AML-193 (cell line): Measurements from ENCODE around the gene MYPN.
"Not testable (repeated sequence)": the region's sequence is repeated elsewhere in the genome, so short reads cannot be mapped to it uniquely, and the experiment has no call there.

Source experiments
- DNase-seq, 2 experiments: peaks; one replicate each; lab custom pipeline; 2025; lab: John Stamatoyannopoulos, UW

MYPN gene, protein sequence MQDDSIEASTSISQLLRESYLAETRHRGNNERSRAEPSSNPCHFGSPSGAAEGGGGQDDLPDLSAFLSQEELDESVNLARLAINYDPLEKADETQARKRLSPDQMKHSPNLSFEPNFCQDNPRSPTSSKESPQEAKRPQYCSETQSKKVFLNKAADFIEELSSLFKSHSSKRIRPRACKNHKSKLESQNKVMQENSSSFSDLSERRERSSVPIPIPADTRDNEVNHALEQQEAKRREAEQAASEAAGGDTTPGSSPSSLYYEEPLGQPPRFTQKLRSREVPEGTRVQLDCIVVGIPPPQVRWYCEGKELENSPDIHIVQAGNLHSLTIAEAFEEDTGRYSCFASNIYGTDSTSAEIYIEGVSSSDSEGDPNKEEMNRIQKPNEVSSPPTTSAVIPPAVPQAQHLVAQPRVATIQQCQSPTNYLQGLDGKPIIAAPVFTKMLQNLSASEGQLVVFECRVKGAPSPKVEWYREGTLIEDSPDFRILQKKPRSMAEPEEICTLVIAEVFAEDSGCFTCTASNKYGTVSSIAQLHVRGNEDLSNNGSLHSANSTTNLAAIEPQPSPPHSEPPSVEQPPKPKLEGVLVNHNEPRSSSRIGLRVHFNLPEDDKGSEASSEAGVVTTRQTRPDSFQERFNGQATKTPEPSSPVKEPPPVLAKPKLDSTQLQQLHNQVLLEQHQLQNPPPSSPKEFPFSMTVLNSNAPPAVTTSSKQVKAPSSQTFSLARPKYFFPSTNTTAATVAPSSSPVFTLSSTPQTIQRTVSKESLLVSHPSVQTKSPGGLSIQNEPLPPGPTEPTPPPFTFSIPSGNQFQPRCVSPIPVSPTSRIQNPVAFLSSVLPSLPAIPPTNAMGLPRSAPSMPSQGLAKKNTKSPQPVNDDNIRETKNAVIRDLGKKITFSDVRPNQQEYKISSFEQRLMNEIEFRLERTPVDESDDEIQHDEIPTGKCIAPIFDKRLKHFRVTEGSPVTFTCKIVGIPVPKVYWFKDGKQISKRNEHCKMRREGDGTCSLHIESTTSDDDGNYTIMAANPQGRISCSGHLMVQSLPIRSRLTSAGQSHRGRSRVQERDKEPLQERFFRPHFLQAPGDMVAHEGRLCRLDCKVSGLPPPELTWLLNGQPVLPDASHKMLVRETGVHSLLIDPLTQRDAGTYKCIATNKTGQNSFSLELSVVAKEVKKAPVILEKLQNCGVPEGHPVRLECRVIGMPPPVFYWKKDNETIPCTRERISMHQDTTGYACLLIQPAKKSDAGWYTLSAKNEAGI (N-terminal part only)

DNA sequence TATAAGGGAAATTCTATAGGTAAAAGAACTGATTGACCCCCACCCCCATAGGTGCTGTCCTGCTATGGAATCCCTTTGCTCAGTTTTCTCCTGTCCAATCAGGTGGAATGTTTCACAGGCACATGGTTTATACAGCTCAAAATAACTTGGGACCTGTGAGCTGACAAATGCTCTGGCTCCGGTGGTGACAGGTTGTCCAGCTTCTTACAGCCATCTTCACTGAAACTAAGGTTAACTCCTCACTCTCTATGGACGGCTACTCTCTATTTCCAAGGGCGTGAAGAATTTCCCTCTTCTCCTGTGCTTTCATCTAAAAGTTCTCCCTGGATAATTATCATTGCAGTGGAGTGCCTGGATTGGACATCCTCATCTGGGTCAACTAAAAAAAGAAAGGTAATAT is at the start of gene MYPN:
Gene MYPN (plus strand): TSS at position 158 of the 400 bp plus-strand sequence. CDS start 11,951 bp downstream, outside the sequence.
- no peak for DNase-seq

DNA sequence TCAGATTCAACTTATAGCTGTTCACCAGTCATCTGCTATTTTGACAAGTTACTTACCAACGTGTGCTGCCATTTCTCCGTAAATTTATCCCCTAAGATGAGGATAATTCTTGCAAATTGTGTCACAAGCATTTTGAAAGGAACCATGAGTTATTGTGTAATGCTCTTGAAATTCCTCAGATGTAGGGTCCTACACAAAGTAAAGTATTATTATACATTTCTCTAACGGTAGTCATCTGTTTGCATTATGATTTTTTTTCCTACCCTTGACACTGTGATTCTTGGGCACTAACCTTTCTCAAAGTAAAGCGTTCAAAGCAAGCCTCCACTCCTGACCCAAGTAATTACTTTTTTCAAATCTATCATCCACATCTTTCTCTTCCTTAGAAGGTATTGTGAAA is 42.3 kb upstream of the MYPN start:
- no peak for DNase-seq

DNA sequence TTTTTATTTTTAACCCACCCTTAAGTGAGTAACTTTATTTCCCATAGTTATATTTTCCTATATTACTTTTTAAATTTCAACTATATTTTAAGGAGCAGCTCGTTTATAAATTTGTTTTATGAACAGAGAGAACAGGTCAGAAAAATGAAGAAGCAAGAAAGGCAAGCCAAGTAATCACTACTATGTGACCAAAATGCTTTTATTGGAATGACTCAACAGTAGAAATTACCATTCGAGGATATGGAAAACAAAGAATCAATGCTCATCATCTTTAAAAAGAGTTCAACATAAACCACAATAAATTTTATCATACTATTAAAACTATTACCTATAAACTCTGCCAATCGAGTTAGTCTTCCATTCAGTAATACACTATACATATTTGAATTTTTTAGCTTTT is 41.8 kb upstream of the MYPN start:
- no peak for DNase-seq

DNA sequence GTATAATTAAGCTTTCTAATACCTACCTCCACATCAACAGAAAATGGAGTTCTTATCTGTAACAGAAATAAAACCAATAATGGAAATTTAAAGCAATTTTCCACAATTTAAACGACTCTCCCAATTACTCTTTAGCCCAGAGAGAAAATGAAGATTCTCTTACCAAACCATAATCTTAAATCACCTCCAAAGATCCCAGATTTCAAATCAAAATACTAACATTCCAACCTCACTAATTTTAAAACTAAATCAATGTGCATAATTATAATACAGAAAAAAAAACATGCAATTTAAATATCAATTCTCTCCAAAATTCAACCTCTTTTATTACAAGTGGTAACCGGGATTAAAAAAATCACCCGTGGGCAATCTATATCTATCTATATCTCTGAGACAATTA is 35.7 kb upstream of the MYPN start:
- no peak for DNase-seq

DNA sequence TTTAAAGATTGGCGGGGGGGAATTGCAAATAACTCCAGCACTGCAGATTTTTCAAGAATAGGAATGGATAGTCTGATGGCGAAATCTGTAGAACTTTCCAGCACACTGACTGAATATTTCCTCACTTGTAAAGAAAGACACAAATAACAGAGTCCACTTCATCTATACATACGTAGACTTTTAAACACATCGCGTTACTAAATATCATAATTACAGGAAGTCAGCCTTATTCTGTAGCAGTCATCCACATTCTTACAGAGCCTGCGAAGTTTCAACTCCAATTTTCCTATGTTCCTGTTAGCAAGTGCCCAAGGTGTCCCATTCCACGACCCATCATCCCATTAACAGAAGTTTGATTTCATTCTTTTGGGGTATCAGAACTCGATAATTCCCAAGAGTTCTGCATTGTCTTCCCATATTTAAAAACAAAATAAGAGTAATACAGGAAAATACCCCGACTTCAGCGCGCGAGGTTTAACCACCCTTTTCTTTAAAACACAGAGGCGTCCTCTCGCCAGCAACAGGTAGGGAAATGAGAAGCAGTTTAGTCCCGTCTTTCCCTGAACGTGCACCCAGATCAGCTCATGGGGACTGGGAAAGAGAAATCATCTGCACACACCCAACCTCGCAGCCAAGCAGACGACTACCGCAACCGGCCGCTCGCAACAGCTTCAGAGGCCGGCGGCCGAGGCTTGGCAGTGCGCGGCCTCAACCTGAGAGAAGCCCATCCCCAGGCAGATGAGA is 35.1 kb upstream of the MYPN start:
- peak; percentile 36 to 47 for DNase-seq

DNA sequence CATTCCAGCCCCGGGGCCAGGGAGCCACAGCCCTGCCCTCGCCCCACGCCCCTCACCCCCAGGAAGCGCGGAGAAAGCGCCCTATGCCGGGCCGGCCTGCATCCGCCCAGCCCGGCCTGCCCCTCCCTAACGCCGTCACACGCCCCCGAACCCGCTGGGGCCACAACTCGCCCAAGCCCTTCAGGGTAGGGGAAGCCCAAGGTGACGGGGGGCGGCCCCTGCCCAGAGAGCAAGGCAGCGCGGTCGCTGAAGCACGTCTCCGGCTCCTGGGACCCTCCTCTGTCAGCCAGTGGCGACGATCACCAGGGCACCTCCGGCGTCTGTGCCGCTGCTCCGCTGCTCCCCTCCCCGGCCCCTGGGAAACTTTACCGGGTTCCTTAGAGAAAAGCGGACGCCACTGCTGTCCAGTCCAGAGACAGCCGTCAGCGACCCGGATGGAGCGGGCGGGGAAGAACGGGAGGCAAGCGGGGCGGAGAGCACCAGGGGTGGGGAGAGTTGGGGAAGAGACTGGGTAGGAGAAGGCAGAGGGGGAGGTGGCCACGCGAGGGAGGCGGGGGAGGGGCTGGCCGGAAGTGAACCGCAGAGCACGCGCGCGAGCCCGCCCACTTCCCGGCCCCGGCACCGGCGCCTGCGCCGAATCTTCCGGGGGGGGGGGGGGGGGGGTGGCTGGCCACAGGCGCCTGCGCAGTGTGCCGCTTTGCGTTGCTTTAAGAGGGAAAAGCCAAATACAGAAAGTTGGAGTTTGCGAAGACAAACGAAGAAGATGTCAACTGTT is 34.3 kb upstream of the MYPN start, which contains the start of gene HERC4:
Gene HERC4 (minus strand): TSS at position 509 of the 775 bp plus-strand sequence. CDS start 2,175 bp downstream, outside the sequence.
- peak; percentile 75 to 79 for DNase-seq

DNA sequence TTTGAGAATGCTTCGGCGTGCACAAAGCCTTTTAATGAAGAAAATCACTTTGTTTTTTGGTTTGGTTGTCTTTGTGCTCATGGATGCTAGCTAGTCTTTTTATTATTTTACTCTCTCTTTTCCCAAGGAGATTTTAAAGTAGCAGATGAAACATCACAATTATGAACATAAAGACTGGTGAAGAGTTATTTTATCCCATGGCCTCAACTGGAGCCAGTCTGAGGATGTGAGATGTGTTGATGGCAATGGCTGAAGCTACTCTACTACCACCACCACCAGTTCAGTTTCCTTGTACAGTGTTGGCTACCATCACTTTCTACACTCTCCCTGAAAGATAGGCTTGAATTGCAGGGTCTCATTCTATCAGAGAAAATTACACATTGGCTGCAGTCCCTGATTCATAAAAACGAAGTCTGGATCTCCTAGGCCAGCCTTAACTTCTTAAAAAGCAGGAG is 33.7 kb upstream of the MYPN start:
- DNase-seq: no peak

DNA sequence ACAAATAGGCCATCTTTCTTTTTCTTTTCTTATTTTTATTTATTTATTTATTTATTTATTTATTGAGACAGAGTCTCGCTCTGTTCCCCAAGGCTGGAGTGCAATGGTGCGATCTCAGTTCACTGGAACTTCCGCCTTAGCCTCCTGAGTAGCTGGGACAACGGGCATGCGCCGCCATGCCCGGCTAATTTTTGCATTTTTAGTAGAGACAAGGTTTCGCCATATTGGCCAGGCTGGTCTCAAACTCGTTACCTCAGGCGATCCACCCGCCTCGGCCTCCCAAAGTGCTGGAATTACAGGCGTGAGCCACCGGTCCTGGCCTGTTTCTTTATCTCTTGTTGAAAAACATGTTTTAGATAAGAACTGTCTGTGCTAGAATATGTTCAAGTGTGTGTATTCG is 33.2 kb upstream of the MYPN start:
- DNase-seq: not testable (repeated sequence)

DNA sequence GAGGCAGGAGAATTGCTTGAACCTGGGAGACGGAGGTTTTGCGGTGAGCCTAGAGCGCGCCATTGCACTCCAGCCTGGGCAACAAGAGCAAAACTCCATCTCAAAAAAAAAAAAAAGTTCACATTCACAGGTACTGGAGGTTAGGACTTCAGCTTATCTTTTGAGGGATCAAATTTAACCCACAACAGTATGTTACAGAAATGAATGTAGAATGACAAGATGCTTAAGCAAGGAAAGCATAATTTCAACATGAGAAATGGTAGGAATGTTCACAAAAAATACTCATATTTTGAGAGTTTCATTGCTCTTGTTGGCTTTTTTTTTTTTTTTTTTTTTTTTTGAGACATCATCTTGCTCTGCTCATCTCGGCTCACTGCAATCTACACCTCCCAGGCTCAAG is 32.3 kb upstream of the MYPN start:
- DNase-seq: no peak

DNA sequence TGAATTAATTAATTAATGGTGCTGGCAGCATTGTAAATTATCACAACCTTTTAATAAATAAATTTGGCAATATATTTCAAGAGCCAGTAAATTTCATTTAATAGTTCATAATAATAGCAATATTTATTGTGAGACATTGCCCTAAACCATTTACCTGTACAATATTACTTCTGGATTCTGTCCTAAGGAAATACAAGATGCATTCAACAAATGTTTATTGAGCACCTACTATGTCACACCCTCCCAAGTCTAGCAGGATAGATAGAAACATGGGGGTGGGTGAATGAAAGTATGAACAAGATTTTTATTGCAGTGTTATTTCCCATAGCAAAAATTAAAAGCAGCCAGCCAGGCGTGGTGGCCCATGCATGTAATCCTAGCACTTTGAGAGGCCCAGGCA is 29.9 kb upstream of the MYPN start:
- no peak for DNase-seq

DNA sequence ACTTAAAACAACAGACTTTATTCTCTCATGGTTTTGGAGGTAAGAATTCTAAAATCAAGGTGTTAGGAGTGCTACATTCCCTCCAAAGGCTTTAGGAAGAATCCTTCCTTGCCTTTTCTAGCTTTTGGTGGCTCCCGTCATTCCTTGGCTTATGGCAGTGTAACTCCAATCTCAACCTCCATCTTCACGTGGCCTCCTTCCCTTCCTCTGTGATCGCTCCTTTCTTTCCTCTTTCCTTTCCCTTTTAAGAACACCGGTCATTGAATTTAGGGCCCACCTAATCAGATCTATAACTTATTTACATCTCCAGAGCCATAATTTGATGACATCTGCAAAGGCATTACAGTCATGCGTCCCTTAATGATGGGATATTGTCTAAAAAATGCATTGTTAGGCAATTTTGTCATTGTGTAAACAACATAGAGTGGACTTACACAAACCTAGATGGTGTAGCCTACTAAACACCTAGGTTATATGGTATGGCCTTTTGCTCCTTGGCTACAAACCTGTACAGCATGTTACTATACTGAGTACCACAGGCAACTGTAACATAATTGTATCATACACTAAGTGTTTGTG is 28.3 kb upstream of the MYPN start:
- no peak for DNase-seq

DNA sequence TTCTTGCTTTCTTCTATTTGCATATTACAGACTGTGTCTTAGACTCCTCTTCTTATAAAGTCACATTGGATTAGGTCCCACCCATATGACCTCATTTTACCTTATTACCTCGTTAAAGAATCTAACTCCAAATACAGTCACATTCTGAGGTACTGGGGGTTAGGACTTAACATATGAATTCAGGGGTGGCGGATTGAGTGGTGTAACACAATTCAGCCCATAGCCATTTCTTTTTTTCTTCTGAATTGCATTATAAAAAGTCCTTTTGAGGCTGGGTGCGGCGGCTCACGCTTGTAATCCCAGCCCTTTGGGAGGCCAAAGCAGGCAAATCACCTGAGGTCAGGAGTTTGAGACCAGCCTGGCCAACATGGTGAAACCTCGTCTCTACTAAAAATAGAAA is 27.4 kb upstream of the MYPN start:
- DNase-seq: no peak

DNA sequence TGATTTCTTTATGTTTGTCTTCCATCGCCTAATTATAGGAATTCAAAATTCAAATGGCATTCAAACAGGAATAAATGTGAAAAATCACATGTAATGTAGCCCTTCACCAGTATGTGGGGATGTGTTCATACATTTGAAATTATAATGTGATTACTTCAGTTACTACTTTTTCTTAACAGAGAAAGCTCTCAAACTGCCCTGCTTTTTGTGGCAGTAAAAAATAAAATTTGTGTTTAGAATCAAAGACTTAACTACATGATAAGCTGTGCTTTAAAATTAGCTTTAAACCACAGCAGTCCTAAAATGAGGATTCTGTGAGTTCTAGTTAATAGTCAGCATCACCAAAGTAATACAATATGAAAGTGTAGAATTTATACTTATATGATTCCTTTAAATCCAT is 26.4 kb upstream of the MYPN start:
- DNase-seq: peak; percentile 2 to 11

DNA sequence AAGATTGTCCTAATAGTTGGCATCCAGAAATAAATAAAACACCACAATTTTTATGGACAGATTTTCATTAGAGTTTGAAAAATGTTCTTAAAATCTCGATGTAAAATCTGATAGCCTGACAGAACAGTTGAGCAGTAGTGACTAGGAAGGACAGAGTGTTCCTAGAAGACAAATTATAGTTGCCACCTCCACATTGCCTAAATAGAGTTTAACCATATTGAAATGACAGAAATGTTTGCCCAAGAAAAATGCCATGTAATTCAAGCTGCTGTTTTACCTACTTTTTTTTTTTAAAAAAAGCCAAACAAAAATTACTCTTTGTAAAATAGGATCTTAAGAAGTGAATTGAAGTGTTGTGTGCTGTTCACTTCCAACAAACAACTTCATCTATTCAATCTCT is 25.3 kb upstream of the MYPN start:
- no peak for DNase-seq

DNA sequence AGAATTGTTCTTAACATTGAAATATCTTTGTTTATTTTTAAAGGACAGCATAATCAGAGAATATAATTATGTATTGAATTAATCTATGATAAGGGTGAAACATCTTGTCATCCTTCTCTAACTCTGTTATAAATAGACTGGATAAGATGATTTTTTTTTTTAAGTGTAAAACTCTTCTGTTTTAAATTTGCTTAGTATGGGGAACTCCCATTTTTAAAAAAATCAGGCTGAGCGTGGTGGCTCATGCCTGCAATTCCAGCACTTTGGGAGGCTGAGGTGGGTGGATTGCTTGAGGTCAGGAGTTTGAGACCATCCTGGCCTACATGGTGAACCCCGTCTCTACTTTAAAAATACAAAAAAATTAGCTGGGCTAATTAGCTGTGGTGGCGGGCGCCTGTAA is 24.8 kb upstream of the MYPN start:
- DNase-seq: no peak

DNA sequence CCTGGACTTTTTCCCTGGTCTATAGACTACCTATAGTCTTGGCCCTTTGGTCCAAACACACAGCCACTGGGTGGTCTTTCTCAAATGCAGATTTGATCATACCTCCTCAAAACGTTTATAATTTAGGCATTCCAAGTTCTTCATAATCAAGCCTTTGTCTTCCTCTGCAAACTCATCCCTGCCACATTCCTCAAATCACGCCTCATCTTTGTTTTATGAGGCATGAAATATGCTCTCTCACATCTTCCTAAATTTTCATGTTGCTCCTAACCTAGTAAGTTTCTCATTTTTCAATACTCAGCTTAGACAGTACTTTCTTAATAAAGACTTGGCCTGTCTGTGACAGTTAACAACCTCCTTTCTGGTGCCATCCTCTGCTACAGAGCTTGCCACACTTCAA is 23.3 kb upstream of the MYPN start:
- no peak for DNase-seq

DNA sequence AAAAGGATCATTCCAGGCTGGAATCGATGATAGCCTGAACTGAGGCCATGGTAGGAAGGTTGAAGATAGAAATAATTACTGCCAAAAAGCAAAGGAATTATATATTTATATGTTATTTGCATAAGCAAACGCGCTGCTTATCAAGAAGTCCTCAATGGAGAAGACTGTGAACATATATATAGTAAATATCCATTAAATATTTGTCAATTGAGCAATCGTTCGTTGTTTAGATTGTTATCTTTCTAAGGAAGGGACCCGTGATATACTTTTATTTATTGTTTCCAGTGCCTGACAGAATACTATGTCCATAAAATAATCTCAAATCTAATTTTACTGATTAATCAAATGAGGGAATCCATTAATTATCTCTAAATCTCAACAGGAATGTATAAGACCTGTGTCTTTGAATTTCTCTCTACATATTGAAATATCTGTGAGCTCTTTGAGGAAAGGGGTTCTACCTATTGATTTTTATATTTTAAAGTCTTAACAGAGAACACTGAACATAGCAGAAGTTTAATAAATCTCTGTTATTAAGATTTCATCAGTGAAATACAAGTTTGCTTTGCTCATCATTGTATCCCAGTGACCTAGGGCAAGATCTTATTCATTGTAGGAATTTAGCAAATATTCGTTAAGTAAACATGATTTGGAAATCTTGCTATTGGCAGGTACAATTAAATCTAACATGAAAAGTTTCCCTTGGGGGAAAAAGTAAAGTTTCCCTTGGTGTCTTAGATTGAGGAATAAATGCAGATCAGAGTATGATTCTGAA is 22.2 kb upstream of the MYPN start:
- no peak for DNase-seq

DNA sequence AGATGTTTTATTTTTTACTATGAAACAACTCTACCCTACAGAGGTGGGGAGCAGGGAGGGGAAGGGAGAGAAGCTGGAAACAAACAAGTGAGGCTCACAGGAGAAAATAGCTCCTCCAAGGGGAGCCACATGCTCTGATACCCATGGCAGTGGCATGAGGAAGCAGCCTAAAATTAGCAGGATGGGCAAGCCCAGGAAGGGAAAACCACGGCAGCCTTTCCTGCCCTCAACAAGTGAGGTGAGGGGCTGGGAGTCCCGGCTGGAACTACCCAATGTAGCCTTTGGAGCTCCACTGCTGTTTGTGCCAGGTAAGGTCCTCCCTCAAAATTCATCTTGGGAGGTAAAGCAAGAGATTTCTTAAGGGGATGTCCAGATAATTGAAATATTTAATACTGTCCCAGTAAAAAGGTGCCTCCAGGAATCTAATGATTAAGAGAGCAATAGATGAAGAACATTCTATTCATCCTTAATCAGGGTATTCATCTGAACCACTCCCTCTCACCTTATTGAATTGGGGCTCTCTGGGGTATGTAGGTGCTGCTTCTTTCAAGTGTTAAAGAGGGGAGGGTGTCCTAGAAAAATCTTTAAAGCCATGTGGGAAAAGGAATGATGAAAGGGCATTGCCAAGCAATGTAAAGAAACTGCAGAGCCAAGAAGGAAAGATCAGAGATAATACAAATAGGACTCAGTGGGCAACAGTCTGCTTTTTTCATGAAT is 21.4 kb upstream of the MYPN start:
- no peak for DNase-seq

DNA sequence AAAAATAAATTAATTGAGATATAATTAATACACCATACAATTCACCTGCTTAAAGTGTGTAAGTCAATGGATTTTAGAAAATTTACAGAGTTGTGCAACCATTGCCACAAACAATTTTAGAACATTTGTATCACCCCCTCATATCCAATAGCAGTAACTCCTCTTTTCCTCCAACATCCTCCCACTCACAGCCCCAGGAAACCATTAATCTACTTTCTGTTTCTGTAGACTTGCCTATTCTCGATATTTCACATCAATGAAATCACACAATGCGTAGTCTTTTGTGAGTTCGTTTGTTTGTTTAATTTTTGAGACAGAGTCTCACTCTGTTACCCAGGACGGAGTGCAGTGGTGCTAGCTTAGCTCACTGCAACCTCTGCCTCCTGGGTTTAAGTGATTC is 20.5 kb upstream of the MYPN start:
- DNase-seq: no peak
